ENCODE results near the gene TMEM106C. TPM values are rescaled to one million over a fixed set of nuclear protein-coding genes. Genes with fewer than 3 reads are reported as not detected.

Gene TMEM106C
- polyA plus RNA-seq, 1 donor from 2014 or later = 290 TPM

DNA sequence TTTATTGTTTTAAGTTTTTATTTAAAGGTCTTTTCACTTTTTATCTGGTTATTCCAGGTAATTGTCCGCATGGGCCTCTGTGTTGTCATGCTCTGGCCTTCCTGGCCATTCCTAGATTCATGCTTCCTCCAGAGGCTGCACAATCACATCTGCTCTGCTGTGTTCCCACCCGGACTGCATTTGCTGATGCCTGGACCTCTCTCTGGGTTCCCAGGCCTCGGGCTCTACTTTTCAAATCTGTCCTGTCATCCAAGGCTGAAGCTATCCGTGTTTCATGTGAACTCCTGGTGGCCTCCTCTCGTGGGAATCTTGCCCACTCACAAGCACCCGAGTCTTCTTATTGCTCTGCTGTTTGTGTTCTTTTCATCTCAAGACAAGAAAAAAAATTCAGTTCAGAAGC lies 42.5 kb upstream of the TMEM106C start:
- Histone ChIP-seq H3K9ac (ENCODE audit: low read length) (no peak overlapping the region), H4K20me1 (ENCODE audit: insufficient read depth) (no peaks in the 10 kb centered on the region), H2AFZ (ENCODE audit: low read depth, low read length) (no peak overlapping the region), H3K27me3 (ENCODE audit: insufficient read depth, low read depth, low read length) (no peaks in the 10 kb centered on the region), H3K79me2 (replicated peaks; ENCODE audit: insufficient read depth, low read length) (no peaks in the 10 kb centered on the region), H3F3A (ENCODE audit: insufficient read depth, low read length, poor library complexity, severe bottlenecking) (no peaks in the 10 kb centered on the region), H3K4me3 (ENCODE audit: low read length) (no peak overlapping the region), H3K9me3 (ENCODE audit: low read length) (no peaks in the 10 kb centered on the region), H3K27ac (ENCODE audit: low read length) (no peak overlapping the region), H3K4me2 (ENCODE audit: low read length) (no peak overlapping the region), H3K9me2 (ENCODE audit: insufficient read depth, low read length) (no peaks in the 10 kb centered on the region), H3K36me3 (ENCODE audit: insufficient read depth, low read length) (no peaks in the 10 kb centered on the region)
- TF ChIP-seq POLR2AphosphoS5 (IDR thresholded peaks at IDR 0.05) (no peak), EZH2 (IDR thresholded peaks at IDR 0.05; ENCODE audit: borderline replicate concordance, insufficient read depth, low read length, poor library complexity, severe bottlenecking) (no peak), SMC3 (conservative IDR thresholded peaks at IDR 0.05; ENCODE audit: poor library complexity) (no peak), EP300 (conservative IDR thresholded peaks at IDR 0.05; ENCODE audit: poor library complexity, severe bottlenecking) (no peak), MXI1 (conservative IDR thresholded peaks at IDR 0.05; ENCODE audit: poor library complexity, severe bottlenecking) (no peak), TAF1 (IDR thresholded peaks at IDR 0.05; ENCODE audit: low read depth) (no peak), CTCF (IDR thresholded peaks at IDR 0.05; ENCODE audit: poor library complexity, severe bottlenecking) (no peak), RAD21 (conservative IDR thresholded peaks at IDR 0.05) (no peak)
- TF ChIP-seq, protein P1, sequence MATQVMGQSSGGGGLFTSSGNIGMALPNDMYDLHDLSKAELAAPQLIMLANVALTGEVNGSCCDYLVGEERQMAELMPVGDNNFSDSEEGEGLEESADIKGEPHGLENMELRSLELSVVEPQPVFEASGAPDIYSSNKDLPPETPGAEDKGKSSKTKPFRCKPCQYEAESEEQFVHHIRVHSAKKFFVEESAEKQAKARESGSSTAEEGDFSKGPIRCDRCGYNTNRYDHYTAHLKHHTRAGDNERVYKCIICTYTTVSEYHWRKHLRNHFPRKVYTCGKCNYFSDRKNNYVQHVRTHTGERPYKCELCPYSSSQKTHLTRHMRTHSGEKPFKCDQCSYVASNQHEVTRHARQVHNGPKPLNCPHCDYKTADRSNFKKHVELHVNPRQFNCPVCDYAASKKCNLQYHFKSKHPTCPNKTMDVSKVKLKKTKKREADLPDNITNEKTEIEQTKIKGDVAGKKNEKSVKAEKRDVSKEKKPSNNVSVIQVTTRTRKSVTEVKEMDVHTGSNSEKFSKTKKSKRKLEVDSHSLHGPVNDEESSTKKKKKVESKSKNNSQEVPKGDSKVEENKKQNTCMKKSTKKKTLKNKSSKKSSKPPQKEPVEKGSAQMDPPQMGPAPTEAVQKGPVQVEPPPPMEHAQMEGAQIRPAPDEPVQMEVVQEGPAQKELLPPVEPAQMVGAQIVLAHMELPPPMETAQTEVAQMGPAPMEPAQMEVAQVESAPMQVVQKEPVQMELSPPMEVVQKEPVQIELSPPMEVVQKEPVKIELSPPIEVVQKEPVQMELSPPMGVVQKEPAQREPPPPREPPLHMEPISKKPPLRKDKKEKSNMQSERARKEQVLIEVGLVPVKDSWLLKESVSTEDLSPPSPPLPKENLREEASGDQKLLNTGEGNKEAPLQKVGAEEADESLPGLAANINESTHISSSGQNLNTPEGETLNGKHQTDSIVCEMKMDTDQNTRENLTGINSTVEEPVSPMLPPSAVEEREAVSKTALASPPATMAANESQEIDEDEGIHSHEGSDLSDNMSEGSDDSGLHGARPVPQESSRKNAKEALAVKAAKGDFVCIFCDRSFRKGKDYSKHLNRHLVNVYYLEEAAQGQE (IDR thresholded peaks at IDR 0.05; ENCODE audit: borderline replicate concordance) = no peak

- Histone ChIP-seq H3K9me3 (ENCODE audit: low read length) (no peaks in the 10 kb centered on the region), H3K9me2 (ENCODE audit: insufficient read depth, low read length) (no peaks in the 10 kb centered on the region), H3K27me3 (ENCODE audit: insufficient read depth, low read depth, low read length) (no peaks in the 10 kb centered on the region), H3K4me3 (ENCODE audit: low read length) (no peak overlapping the region), H3K27ac (ENCODE audit: low read length) (no peak overlapping the region), H3K79me2 (replicated peaks; ENCODE audit: insufficient read depth, low read length) (no peaks in the 10 kb centered on the region), H4K20me1 (ENCODE audit: insufficient read depth) (no peaks in the 10 kb centered on the region), H3F3A (ENCODE audit: insufficient read depth, low read length, poor library complexity, severe bottlenecking) (no peaks in the 10 kb centered on the region), H3K4me2 (ENCODE audit: low read length) (no peak overlapping the region), H3K36me3 (ENCODE audit: insufficient read depth, low read length) (no peaks in the 10 kb centered on the region), H3K9ac (ENCODE audit: low read length) (no peak overlapping the region), H2AFZ (ENCODE audit: low read depth, low read length) (no peak overlapping the region)
- no peak for TF ChIP-seq EZH2 (IDR thresholded peaks at IDR 0.05; ENCODE audit: borderline replicate concordance, insufficient read depth, low read length, poor library complexity, severe bottlenecking)
Measured at GRCh38 chr12:47921907-47922306, 41.5 kb upstream of the TMEM106C start.

DNA sequence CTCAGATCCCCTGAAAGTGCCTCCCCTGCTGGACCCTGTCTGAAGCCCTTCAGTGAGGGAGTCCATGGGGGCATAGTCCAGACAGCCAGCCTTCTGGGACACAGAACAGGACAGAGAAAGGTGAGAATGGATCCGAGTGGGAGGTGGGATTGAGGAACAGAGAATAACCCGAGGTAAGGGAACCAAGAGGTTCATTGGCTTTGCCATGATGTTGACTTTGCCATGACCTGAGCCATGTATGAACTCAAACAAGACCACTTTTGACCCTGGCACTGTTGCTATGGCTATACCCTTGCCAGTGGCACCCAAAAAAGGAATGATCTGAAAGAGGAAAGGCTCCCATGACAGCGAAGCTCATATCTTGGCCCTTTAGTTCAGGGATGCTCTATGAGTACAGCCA lies 36.0 kb upstream of the TMEM106C start:
- Histone ChIP-seq H3K79me2 (replicated peaks; ENCODE audit: insufficient read depth, low read length) (no peaks in the 10 kb centered on the region), H3K9me3 (ENCODE audit: low read length) (no peaks in the 10 kb centered on the region), H3K9ac (ENCODE audit: low read length) (no peak overlapping the region), H3K36me3 (ENCODE audit: insufficient read depth, low read length) (no peaks in the 10 kb centered on the region), H3K27ac (ENCODE audit: low read length) (no peak overlapping the region), H4K20me1 (ENCODE audit: insufficient read depth) (no peaks in the 10 kb centered on the region), H3K4me3 (ENCODE audit: low read length) (no peak overlapping the region), H3K27me3 (ENCODE audit: insufficient read depth, low read depth, low read length) (no peaks in the 10 kb centered on the region), H3K9me2 (ENCODE audit: insufficient read depth, low read length) (no peaks in the 10 kb centered on the region), H3F3A (ENCODE audit: insufficient read depth, low read length, poor library complexity, severe bottlenecking) (no peaks in the 10 kb centered on the region), H2AFZ (ENCODE audit: low read depth, low read length) (no peak overlapping the region), H3K4me2 (ENCODE audit: low read length) (no peak overlapping the region)
- TF ChIP-seq SMC3 (conservative IDR thresholded peaks at IDR 0.05; ENCODE audit: poor library complexity) (no peak), TAF1 (IDR thresholded peaks at IDR 0.05; ENCODE audit: low read depth) (no peak)
